A673 (cell line): Measurements from ENCODE around the gene SGCA. TPM values are rescaled to one million over a fixed set of nuclear protein-coding genes. Genes with fewer than 3 reads are reported as not detected.

Experiments
- BruUV-seq: library from RNA; stranded (reverse); fragments of 400-500 nt; replicated peaks from 2 replicates; lab custom pipeline; 2021; lab: Mats Ljungman, UMichigan
- CTCF ChIA-PET: fragments of 300-600 bp; sonication (Branson Sonifier 250); formaldehyde crosslinking; loops from one replicate; lab custom pipeline; 2022; ENCODE audit warnings: antibody characterized with exemption; lab: Charles Lee
- POLR2A ChIA-PET: fragments of 300-600 bp; sonication (Branson Sonifier 250); formaldehyde crosslinking; loops from one replicate; lab custom pipeline; 2022; ENCODE audit warnings: antibody characterized with exemption; ENCODE audit not compliant: low non-redundant PET; lab: Charles Lee
- DNase-seq: peaks from one replicate; pipeline ENCODE4 v3.0.0-alpha.2; 2015; ENCODE audit warnings: low spot score
- H3K27ac ChIP-seq: fragments of 200-600 bp; sonication (generic); 2 replicates; pipeline ENCODE4 v1.5.1; 2016; ENCODE audit warnings: mixed run types, low read depth, mild to moderate bottlenecking, mixed read lengths, antibody characterized with exemption, low read length; ENCODE audit not compliant: poor library complexity, severe bottlenecking
- H3K27me3 ChIP-seq: fragments of 200-600 bp; sonication (generic); replicated peaks from 2 replicates; pipeline ENCODE4 v1.6.1; 2017; ENCODE audit warnings: mixed run types, low read depth, mild to moderate bottlenecking, mixed read lengths, antibody characterized with exemption, low read length; ENCODE audit not compliant: insufficient read depth, poor library complexity
- H3K36me3 ChIP-seq: fragments of 200-600 bp; sonication (generic); 2 replicates; pipeline ENCODE4 v1.6.1; 2016; ENCODE audit warnings: mixed run types, mild to moderate bottlenecking, mixed read lengths, antibody characterized with exemption, low read length; ENCODE audit not compliant: insufficient read depth, poor library complexity, severe bottlenecking
- H3K4me1 ChIP-seq: fragments of 200-600 bp; sonication (generic); 2 replicates; pipeline ENCODE4 v1.6.1; 2017; ENCODE audit warnings: mixed run types, mild to moderate bottlenecking, mixed read lengths, antibody characterized with exemption, low read length; ENCODE audit not compliant: insufficient read depth, poor library complexity, severe bottlenecking
- H3K4me3 ChIP-seq: fragments of 200-600 bp; sonication (generic); 2 replicates; pipeline ENCODE4 v1.5.1; 2016; ENCODE audit warnings: low read depth, mixed run types, mild to moderate bottlenecking, mixed read lengths, low read length; ENCODE audit not compliant: poor library complexity, severe bottlenecking
- H3K9me3 ChIP-seq: fragments of 200-600 bp; sonication (generic); 2 replicates; pipeline ENCODE4 v1.6.1; 2016; ENCODE audit warnings: mixed run types, low read depth, mild to moderate bottlenecking, mixed read lengths, antibody characterized with exemption, low read length; ENCODE audit not compliant: poor library complexity, severe bottlenecking
- EZH2 ChIP-seq: fragments of 200-600 bp; sonication (generic); IDR thresholded peaks from 2 replicates; pipeline ENCODE4 v1.6.1; 2017; ENCODE audit warnings: borderline replicate concordance, low read depth, mild to moderate bottlenecking, mixed read lengths, antibody characterized with exemption, low read length; ENCODE audit not compliant: poor library complexity, severe bottlenecking
- intact Hi-C: fragments of 100-400 bp; cut with micrococcal nuclease; formaldehyde crosslinking; loops from one replicate; pipeline ENCODE4 v1.10.0; 2022; ENCODE audit not compliant: unreplicated experiment
- total RNA-seq: library from RNA; stranded (reverse); gene quantifications from 2 replicates; pipeline ENCODE4 v1.2.3, GENCODE V29; 2021
- TF ChIP-seq, protein P1 (sequence below): fragments of 300-800, 200-600 bp; sonication (generic); conservative IDR thresholded peaks from 2 replicates; pipeline ENCODE4 v1.5.1; 2017; ENCODE audit warnings: low read depth, mild to moderate bottlenecking, antibody characterized with exemption, low read length, moderate library complexity, mixed read lengths

Gene SGCA
- total RNA-seq, 1 experiment from 2014 or later, result not detected

DNA sequence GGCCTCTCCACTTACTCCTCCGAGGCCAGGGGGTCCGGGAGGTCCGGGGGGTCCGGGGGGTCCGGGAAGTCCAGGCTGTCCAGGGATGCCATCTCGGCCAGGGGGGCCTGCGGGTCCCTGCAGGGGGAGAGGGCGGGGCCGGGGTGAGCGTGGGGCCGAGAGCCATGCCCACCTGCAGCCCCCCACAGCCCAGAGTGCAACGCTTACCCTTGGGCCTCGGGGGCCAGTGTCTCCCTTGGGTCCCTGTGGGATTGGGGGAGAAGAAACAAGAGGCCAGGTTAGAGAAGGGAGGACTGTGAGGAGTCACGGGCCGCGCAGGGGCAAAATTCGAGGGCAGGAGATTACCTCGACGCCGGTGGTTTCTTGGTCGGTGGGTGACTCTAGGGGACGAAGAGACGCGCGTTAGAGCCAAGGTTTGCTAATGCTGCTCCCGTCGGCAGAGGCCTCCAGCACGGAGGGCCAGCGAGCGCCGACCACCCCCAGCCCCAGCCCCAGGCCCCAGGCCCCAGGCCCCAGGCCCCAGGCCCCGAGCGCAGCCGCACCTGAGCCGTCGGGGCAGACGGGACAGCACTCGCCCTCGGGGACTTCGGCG, 33.5 kb downstream of the SGCA start:
- H3K4me3 ChIP-seq, result peak overlapping the region; percentile 49
- no peak for TF ChIP-seq EZH2
- TF ChIP-seq, protein P1, sequence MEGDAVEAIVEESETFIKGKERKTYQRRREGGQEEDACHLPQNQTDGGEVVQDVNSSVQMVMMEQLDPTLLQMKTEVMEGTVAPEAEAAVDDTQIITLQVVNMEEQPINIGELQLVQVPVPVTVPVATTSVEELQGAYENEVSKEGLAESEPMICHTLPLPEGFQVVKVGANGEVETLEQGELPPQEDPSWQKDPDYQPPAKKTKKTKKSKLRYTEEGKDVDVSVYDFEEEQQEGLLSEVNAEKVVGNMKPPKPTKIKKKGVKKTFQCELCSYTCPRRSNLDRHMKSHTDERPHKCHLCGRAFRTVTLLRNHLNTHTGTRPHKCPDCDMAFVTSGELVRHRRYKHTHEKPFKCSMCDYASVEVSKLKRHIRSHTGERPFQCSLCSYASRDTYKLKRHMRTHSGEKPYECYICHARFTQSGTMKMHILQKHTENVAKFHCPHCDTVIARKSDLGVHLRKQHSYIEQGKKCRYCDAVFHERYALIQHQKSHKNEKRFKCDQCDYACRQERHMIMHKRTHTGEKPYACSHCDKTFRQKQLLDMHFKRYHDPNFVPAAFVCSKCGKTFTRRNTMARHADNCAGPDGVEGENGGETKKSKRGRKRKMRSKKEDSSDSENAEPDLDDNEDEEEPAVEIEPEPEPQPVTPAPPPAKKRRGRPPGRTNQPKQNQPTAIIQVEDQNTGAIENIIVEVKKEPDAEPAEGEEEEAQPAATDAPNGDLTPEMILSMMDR, result no peak
- CTCF ChIA-PET, result interaction anchor here (0.5 to 2.3 kb wide), 11 partner anchors 29 to 937 kb away, joined by 3 to 23 read pairs (median 7); partner anchors contain the start of gene TMEM92
- H3K9me3 ChIP-seq, result no peaks in the 10 kb centered on the region
- no peak for DNase-seq
- peaks cover 27% of the 10 kb centered on the region for H3K4me1 ChIP-seq
- POLR2A ChIA-PET, result interaction anchor here (0.6 kb wide), 1 partner anchor 87 kb away, joined by 4 read pairs; no protein-coding TSS in a partner anchor
- BruUV-seq, result no TSS peak
- no peaks in the 10 kb centered on the region for H3K36me3 ChIP-seq
- intact Hi-C loops, result no loop called here
- H3K27ac ChIP-seq, result no peak overlapping the region
- peaks cover 19% of the 10 kb centered on the region for H3K27me3 ChIP-seq

- no peak overlapping the region for H3K27ac ChIP-seq
Measured at GRCh38 chr17:50199803-50200456, 34.1 kb downstream of the SGCA start.

More at GRCh38 chr17:50199803-50200456, 34.1 kb downstream of the SGCA start:
- H3K4me3 ChIP-seq, result peak overlapping the region; percentile 49
- H3K36me3 ChIP-seq, result no peaks in the 10 kb centered on the region
- ChIA-PET POLR2A (interaction anchor here (0.6 kb wide), 2 partner anchors 12 to 88 kb away, joined by 4 to 24 read pairs; no protein-coding TSS in a partner anchor), CTCF (interaction anchor here (0.5 to 2.3 kb wide), 27 partner anchors 13 to 936 kb away, joined by 3 to 25 read pairs (median 5); partner anchors contain the start of genes LRRC59 and TMEM92)
- TF ChIP-seq EZH2, result no peak
- TF ChIP-seq, protein P1, result no peak
- peaks cover 19% of the 10 kb centered on the region for H3K27me3 ChIP-seq
- peak; percentile 94 for DNase-seq
- peaks cover 27% of the 10 kb centered on the region for H3K4me1 ChIP-seq
- no TSS peak for BruUV-seq
- H3K9me3 ChIP-seq, result no peaks in the 10 kb centered on the region
- intact Hi-C loops, result loop anchor here (1.0 kb wide), 2 partner anchors 73 to 97 kb away; no protein-coding TSS in a partner anchor
